Activated CD4-positive, alpha-beta T cell treated with anti-CD3 and anti-CD28 coated beads for 24 hours (primary cell): Measurements from ENCODE around the gene SLX4IP.

ENCODE experiments used
- DNase-seq, 2 donors: peaks; one replicate each; pipeline ENCODE4 v3.0.0-alpha.2; 2020; ENCODE audit warnings: low read depth in 2 of 2

Gene SLX4IP

DNA sequence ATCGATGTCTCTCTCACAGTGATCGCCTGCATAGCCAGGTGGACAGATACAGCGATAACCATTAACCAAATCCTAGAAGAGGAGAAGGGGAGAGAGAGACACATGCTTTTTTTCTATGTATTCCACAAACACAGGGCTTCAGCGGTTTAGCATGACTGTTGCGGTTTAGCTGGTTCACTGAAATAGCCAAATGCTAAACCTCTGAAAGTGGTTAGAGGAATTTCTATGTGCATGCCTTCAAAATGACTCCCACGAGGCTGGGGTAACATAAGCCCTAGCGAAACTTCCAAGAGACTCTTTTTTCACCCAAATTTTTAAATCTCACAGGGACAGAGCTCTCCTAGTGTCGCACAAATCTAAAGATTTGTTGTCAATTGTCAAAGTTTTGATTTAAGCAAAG is 213.5 kb downstream of the SLX4IP start:
- DNase-seq: no peak

DNA sequence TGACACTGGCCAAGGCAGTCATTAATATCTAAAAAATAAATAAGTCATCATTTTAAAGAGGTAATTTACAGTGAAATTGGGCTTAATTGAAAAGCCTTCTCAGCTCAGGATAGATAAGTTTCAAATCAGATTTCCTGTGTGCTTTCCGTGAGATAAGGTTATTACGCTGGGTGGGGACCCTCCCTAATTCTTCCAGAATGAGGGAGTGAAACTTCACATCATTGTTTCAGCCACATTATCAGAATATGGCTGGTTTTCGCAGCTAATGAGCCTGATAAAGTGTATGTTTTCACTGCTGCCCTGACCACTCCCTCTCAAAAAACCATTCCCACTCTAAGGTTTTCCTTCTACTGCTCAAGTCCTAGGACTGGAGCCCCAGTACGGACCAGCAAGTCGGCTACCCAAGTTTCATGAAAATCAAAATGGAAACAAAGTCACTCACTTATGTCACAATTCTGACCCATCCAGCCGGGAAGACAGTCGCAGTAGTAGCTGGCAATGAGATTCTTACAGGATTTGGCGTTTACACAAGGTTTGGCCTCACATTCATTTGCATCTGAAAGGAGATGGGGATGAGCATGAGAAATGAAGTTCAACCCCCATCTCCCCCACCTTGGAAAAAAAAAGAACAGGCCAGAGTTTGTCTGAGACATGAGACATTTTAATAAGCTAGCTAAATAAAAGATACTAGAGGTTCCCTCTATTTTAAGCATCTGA is 214.1 kb downstream of the SLX4IP start:
- no peak for DNase-seq

DNA sequence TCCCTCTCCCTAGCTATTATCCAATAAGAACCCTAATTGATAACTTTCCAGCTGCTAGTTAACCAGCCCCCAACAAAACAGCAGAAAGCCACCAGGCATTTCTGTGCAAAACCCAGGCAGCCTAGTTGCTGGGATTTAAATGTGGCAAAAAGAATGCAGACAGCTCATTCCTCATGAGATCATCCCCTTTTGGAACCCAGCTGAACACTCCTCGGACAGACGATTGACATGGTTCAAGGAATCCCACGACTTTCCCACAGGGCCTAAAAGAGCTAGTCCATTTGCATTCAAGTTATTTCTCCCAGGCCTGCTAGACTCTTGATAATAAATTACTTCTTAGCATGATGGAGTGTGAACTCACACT is 214.7 kb downstream of the SLX4IP start:
- no peak for DNase-seq

DNA sequence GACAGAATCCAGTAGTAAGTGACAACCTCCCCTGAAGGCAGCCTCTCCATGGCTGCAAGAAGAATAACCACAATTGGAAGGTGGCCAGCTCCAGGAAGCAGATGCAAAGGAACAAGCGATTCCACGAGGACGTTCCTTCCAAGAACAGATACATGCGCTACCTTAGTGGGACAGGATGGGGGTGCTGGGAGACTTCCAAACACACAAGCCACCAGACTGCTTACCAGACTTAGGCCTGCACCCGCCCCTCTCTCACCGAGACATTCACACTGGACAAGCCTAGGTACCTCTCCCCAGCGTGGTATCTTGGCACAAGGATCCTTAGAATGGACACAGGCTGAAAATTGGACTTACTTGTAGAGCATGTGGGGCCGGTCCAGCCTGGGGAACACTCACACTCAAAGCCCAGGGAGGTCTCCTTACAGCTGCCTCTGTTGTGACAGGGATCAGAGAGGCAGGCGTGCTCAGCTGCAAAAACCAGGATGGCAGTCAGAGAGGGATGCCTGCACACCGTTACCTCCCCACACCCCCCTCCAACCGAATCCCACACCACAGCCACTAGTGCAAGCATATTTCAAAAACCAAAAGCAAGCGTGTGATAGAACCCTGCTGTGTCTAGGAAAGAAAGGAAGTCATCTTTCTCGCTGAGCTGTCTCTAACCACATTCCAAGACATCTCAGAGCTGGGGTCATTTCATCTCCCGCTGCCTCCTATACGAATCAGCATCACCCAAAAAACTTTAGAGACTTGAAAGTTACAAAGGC is 216.3 kb downstream of the SLX4IP start:
- DNase-seq: no peak

DNA sequence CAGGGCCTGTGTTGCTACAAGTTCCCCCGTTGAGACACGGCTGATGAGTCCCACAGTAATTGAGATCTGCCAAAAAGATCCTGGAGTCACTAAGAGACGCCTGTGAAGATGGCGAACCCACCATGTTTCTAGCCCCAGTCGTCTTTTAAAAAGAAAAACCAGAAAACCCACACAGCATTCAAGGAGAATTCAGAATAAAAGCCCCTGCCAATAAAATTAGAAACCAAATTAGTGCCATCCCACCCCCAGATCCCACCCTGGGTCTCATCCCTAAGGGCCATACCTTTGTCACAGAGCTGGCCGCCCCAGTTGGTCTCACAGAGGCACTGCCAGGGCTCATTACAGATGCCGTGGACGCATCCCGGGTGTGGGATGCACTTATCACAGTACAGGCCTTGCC is 217.1 kb downstream of the SLX4IP start:
- no peak for DNase-seq

DNA sequence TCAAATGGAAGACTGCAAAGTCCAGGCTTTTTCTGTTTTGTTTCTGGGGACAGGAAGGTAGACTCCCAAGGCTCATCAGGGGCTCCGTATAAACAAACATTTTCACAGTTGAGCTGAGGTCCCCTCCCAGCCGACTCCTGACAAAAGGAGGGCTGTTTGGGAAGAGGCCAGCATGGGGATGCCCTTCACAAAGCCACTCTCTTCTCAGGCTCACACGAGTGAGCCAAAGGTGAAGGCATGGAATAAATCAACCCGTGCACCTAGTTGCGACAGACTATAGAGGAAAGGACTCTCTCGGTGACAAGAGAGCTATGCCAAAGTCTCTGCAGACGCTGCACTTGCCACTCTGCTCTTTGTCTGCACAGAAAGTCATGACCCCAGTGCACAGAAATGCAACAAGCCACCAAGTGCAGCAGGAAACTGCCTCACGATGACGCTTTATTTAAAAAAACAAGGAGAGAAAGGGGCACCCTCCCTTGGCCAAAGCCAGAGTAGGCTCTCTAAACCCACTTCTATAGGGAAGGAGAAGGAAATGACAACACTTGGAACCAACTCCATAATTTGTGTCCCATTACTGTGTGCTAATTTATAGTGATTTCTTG is 217.7 kb downstream of the SLX4IP start:
- DNase-seq: no peak

DNA sequence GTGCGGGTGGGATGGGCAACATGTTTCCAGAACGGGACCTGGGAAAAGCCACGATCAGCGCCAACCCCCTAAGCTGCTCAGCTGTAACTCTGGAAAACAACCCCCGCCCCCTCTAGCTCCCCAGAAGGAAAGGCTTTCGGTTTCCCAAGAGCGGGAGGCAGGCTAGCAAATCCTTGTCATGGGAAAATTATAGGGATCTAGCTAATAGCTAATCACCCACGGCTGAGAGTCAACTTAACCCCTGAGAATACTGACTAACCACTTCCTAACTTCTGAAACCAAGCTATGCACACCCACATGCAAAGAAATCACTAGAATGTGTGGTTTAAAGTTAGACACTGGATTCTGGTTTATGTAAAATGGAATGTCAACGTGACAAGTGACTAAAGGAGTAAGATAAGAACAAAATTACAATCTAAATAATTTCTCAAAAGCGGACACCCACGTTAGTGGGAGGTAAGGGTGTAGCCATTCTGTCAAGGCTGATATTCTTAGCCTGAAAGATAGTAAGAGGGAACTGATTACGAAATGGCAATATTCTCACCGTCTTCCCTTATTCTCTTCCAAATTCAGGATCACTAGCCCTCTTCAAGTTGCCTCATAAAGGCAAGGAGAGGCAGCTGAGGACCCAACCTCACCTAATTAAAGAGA is 218.6 kb downstream of the SLX4IP start:
- DNase-seq: no peak

DNA sequence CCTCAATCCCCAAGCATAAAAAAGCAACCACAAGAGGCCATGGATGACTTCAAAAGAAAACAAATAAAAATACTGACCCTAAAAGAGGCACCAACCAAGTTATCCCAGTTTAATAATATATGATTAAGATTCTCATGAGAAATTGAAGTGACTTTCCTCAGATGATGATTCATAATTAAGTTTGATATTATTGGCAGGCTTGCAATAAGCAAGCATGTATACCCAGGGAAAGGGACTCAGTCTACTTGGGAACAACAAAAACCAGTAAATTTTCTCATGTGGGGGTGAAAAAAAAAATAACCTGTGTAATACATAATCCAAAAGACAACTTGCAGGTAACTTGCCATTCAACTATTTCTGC is 219.1 kb downstream of the SLX4IP start:
- DNase-seq: no peak

DNA sequence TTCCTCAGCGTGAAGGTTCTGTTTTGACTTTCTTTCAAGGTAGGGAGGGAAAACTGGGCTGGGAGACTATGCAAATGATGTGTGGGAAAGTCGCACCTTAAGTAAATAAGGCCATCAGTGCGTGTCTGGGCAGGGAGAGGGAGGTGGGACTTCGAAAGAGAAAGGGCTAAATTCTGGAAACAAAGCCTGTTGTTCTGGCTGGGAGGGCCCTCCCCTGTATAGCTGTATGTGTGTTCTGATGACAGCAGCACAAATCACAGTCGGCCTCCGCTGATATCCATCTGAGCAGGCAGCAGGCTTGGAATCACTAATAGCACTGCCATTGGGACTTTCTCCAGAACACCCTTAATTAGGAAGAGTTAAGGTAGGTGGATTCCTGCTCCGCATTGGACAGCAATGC is 219.5 kb downstream of the SLX4IP start:
- DNase-seq: no peak

DNA sequence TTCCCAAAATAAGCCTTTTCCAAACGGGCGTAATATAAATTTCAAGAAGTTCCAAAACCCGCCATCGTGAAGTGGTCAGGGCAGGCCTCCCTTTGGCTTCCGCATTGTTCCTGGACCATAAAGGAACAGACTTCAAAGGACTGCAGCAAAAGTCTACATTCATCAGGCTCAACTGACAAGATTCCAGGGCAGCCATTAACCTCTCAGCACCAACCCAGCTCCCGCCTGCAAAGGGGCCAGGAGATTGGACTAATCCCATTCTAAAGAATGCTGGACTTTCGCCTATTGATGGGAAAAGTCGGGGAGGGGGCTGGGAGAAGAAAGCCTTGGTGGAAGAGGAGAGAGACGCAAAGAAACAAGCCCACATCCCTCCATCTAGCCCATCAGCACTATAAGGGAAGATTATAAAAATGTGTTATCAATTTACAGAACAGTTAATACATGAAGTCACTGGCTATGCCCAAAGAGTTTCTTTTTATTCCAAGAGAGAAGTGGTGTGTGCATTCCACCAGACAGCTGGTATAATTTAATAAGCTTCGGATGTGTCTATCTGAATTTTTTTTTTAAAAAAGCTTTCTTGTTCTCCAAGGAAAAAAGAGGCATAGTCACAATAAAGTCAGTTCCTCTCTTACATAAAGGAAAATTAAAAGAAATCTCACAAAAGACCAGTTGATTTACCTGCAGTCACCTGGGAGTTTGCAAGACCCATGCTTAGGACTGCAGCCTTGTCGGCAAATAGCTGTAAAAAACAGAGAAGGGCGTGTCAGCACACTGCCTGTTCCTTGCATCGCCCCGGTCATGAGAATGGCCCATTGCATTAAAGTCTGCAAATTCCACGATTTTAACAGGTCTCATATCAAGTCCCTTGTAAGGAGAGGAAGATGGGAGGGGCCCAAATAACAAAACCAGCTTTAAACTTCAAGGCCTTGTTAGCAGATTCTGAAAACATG is 220.9 kb downstream of the SLX4IP start:
- DNase-seq: no peak

DNA sequence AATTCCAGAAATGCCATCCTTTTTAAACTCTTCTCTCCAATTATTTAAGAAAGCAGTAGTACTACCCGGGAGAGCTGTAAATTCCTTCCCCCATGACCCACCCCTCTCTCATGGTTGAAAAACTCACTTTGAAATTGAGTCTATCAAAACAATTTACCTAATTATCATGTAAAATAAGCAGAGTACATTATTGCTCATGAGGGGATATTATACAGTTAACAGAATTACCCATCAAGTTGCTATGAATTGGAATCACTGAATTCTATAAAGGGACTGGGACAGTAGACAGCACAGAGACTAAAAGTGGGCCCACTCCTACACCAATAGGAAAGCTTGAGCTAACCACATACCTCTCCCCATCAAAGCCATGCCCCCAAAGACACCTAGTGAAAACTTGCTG is 222.3 kb downstream of the SLX4IP start:
- no peak for DNase-seq

DNA sequence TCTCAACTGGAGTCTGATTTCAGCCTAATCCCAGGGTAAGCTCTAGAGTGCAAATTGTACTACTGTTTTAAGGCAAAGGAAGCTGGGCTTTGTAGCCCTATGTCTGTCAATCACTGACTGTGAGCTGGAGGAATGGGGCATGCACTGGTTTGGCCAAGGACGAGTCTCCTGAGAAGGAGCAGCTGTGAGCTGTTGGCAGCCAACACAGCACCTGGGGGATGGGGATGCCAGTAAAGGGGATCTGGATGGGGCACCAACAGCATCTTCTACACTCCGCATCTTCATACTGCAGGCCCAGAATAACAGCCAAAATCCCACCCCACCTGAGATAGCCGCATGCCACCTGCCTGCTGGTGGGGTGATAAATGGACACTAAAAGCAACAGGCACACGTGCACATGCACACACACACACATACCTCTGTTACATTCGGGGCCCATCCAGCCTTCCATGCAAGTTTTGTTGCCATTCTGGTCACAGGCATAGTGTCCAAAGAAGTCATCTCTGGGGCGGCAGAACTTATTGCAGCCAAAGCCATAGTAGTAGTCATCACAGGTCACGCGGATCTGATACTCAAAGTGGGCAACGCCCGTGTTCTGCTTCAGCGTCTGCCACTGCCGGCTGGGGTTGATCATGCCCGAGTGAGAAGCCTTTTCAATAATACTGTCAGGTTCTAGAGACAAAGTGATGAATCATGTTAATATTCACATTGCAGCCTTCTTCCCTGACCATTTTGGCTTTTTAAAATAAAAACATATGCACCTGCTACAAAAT is 223.1 kb downstream of the SLX4IP start:
- no peak for DNase-seq

DNA sequence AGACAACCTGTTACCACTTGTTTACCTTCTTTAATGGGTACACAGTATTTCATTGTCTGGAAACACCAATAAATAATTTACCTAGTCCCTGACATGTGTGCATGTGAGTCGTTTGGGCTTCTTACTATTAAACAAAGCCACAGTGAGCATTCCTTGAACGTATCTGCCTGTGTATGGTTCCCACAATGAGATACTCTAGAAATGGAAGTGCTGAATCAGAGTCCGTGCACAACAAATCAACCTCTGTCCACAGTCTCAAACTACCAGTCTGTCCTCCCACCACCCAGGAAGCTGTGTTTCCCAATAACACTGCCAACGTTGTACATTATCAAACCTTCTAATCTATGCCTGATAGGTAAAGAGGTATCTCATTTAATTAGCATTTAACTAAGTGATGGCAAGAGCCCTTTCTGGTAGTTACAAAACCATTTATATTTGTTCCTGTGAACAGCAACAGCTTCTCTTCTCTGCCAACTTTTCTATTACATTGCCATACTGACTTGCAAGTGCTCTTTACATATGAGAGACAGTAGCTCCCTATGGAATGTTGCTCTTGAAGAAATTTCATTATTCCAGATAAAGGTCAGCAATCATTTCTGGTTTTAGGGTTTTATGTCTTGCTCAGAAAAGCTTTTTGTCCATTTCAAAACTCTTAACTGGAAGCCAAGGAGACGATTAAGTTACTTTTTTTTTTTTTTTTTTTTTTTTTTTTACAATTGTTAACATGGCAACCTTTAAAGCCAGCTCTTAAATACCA is 223.9 kb downstream of the SLX4IP start:
- DNase-seq: no peak

DNA sequence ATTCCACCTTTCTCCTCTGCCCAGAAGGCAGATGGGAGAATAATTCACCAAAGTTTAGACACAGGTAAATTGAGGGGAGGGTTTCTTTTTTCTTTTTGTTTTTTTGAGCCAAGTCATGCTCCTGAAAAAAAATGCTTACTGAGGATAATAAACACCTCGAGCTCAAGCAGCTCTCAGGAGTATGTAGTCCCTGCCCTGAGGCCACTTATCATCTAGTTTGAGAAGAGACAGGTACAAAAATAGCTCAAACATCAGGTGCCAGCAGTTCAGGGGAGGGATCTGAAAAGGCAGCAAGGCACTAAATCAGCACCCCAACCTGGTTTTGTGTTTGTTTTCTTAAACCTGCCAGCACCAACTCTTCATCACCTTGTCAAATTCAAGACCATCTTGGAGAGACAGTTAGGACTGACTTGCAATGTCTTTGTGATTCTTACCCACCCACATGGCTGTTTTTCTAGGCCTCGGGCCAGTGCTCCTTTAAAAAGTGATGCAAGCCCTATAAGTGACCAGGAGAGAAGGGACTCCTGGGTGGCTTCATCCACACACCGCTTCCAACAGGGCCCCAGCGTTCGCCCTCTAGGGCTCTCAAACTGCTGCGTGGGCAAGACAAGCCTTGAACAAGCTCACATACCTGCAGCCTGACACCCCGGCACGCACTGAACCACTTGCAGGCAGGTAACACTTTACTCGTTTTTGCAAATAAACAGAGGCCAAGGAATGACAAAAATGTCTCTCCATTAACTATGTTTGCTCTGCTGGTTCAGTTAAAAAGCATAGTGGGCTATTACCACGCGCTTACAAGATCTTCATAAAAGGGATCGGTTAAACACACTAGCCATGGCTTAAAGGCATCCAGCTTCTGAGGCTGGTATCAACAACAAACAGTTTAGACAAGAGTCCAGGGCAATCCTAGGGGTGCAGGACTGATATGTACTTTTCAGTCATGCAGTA is 224.8 kb downstream of the SLX4IP start:
- DNase-seq: no peak

DNA sequence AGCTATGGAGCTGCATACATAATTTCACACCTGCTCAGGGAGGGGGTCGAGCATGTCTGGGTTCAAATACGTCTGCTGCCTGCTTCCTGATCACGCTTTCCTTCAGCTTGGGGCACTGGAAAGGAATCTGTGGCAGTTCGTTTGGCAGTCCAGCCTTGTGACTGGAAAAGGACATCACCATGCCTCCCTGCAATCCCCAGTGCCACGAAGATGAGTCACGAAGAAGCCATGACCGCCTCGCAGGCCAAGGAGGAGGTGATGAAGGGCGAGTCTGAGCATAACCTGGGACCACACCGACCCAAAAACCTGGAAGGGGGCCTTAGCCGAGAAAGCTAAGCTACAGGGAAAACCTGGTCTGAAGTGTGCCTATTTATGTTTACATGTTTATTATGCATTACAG is 225.6 kb downstream of the SLX4IP start:
- no peak for DNase-seq

DNA sequence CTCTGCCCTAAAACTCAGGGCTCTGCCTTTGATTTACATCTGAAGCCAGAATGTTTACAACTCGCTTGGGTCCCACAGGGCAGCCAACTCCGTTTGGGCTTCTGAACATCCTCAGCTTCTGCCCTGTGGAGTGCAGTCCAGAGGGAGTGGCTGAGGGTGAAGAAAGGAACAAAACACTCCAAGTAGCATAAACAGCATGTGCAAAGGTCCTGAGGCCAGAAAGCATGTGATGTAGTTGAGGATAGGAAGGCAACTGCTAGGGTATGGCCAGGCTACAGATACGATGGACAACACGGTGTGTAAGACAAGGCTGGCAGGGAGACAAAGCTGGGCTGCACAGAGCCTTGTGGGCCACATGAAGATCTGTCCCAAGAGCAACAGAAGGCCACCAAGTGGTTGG is 226.2 kb downstream of the SLX4IP start:
- no peak for DNase-seq

DNA sequence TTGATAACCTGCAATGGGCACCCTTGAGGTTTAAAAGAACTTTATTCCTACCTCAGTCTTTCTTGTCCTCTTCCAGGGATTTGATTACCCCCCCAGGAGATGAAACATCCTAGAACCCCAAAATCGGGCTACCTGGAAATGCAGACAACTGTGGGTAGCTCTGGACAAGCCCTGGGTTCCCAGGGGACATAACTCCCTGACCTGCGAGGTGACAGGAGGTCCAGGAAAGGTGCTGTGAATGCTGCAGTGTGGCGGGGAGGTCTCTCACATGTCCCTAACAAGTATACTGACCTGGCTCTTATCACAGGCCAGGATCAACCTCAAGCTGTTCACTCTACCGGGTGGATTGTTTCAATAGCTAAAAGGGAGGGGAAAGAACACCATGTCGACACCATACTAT is 227.0 kb downstream of the SLX4IP start:
- DNase-seq: no peak

DNA sequence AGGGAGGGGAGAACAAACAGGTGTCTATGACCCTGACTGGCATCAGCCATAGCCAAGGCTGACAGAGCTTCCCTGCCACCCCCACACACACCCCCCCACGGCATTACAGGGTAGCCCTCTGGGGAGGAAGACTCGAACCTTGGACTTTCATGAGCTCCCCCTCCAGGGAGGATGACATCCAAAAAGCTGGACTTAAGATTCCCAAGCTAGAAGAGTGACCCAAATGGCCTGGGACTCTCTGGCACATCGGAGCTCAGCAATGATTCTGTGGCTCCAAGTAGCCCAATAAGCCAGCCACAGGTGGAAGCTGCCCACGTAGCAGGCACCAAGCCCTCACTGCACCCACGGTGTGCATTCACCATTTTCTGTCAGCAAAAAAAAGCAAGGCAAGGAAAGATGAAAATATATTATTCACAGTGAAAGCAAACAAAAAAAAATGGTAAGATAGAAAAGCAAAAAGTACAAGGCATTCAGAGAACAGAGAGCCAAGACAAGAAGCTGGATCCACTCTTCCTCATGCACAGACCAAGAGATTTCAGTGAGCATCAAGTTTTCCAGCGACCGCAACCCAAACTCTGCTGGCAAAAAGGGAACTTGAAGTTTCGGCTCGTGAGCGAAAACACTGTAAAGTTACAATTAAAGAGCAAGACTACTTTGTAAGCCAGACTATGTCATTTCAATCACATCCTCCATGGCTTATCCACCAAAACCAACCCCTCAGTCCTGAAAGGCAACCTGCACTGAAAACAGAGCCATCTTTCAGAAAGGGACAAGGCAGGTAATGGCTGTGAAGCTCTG is 227.8 kb downstream of the SLX4IP start:
- DNase-seq: no peak
